ENCODE measurements around the gene MUC12.
"Not testable (repeated sequence)": the region's sequence is repeated elsewhere in the genome, so short reads cannot be mapped to it uniquely, and the experiment has no call there.

The MUC12 gene

DNA sequence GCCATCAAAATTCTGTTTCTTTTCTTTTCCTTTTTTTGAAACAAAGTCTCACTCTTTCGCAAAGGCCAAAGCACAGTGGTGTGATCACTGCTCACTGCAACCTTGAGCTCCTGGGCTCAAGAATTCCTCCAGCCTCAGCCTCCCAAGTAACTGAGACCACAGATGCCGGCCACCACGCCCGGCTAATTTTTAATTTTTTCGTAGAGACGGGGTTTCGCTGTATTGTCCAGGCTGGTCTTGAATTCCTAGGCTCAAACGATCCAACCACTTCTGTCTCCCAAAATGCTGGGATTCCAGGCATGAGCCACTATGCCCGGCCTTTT, 90.2 kb downstream of the MUC12 start:
- TF ChIP-seq, protein P1, sequence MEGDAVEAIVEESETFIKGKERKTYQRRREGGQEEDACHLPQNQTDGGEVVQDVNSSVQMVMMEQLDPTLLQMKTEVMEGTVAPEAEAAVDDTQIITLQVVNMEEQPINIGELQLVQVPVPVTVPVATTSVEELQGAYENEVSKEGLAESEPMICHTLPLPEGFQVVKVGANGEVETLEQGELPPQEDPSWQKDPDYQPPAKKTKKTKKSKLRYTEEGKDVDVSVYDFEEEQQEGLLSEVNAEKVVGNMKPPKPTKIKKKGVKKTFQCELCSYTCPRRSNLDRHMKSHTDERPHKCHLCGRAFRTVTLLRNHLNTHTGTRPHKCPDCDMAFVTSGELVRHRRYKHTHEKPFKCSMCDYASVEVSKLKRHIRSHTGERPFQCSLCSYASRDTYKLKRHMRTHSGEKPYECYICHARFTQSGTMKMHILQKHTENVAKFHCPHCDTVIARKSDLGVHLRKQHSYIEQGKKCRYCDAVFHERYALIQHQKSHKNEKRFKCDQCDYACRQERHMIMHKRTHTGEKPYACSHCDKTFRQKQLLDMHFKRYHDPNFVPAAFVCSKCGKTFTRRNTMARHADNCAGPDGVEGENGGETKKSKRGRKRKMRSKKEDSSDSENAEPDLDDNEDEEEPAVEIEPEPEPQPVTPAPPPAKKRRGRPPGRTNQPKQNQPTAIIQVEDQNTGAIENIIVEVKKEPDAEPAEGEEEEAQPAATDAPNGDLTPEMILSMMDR (conservative IDR thresholded peaks at IDR 0.05), result peak; percentile 9
- no peak overlapping the region for H3K27ac ChIP-seq

DNA sequence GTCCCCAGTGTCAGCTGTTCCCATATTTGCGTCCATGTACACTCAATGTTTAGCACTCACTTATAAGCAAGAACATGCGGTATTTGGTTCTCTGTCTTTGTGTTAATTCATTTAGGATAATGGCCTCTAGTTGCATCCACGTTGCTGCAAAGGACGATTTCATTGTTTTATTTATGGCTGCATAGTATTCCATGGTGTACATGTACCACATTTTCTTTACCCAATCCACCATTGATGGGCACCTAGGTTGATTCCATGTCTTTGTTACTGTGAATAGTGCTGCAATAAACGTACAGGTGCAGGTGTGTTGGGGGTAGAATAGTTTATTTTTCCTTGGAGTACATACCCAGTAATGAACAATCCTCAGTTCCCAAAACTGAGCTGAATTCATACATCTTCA, 91.6 kb downstream of the MUC12 start:
- H3K27ac ChIP-seq, result no peak overlapping the region
- TF ChIP-seq, protein P1 (conservative IDR thresholded peaks at IDR 0.05), result no peak

DNA sequence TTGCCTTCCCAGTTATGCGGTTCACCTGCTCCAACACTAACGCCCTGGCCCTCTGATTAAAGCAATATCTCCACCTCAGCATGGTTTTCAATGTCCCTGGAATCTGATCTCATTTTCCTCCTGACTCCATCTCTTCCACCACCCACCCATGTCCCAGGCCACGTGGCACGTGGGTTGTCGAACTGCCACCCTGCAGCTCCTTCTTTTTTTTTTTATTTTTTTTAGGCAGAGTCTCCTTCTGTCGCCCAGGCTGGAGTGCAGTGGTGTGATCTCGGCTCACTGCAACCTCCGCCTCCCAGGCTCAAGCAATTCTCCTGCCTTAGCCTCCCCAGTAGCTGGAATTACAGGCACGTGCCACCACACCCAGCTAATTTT, 94.8 kb downstream of the MUC12 start:
- H3K27ac ChIP-seq, result not testable (repeated sequence)

DNA sequence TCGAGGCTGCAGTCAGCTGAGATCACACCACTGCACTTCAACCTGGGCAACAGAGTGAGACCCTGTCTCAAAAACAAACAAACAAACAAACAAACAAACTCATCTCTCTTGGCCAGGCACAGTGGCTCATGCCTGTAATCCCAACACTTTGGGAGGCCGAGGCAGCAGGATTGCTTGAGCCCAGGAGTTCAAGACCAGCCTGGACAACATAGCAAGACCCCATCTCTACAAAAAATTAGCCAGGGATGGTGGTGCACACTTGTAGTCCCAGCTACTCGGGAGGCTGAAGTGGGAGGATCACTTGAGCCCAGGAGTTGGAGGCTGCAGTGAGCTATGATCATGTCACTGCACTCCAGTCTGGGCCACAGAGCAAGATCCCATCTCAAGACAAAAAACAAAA, 95.8 kb downstream of the MUC12 start:
- not testable (repeated sequence) for H3K27ac ChIP-seq

DNA sequence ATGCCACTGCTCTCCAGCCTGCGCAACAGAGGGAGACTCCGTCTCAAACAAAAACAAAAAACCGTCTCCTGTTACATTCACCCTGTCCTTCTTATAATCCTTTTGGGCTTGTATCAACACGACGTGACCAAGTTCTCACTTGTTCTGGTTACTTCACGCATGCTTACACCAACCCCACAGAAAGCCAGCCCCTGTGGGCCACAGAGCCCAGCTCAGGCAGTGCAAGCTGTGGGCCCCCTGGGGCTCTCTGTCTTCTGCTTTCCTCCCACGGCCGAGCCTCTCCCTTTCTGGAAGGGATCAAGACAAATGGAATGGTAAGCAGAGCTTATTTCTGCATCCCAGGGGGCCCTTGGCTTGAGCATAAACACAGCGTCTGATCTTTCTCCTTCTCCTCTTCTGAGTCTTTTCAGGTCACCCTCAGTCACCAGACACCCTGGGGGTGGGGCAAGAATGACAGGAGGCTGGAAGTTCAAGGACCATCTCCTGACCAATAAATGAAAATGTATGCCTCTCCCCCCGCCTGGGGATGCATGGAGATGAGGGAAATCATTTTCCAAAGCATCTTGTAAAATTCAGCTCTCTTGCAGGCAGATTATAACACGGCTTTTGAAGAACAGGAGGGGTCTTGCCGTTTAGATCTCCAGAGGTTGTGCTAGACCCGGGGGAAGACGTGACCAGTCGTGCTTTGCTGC, 96.9 kb downstream of the MUC12 start:
- no peak overlapping the region for H3K27ac ChIP-seq
- TF ChIP-seq, protein P1 (conservative IDR thresholded peaks at IDR 0.05), result no peak

DNA sequence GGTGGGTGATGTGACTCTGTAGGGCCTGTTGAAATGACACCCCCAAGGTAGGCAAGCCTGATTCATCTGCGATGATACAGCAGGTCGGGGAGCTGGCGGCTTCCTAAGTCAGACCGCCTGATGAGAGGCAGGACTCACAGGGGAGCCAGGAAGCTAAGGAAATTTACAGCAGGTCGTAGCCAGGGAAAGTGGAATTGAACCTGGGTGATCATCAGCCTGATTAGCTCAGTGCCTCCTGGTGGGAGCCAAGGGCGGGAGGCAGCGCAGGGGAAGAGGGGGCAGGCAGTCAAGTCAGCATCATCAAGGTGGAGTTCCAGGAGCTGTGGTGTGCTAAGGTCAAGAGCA, 97.4 kb downstream of the MUC12 start:
- no peak overlapping the region for H3K27ac ChIP-seq
- TF ChIP-seq, protein P1 (conservative IDR thresholded peaks at IDR 0.05), result no peak

DNA sequence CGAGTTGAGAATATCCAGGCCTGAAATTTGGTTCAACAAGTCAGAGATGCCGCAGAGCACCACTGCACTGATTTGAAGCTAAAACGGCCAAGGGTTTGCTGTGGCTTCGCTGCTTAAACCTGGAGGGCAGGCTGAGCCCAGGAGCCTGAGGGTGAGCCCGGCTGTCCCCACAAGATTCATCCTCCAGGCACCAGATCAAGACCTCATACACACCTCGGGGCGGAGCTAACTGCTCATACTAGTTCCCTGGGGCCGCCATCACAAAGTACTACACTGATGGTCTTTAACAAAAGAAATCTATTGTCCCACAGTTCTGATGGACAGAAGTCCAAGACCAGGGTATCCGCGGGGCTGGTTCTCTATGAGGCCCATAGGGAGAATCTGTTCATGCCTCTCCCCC, 99.0 kb downstream of the MUC12 start:
- H3K27ac ChIP-seq, result no peak overlapping the region
- TF ChIP-seq, protein P1 (conservative IDR thresholded peaks at IDR 0.05), result no peak

All from VCaP (cell line).